ENCODE measurements around the gene COL19A1.

Gene COL19A1

DNA sequence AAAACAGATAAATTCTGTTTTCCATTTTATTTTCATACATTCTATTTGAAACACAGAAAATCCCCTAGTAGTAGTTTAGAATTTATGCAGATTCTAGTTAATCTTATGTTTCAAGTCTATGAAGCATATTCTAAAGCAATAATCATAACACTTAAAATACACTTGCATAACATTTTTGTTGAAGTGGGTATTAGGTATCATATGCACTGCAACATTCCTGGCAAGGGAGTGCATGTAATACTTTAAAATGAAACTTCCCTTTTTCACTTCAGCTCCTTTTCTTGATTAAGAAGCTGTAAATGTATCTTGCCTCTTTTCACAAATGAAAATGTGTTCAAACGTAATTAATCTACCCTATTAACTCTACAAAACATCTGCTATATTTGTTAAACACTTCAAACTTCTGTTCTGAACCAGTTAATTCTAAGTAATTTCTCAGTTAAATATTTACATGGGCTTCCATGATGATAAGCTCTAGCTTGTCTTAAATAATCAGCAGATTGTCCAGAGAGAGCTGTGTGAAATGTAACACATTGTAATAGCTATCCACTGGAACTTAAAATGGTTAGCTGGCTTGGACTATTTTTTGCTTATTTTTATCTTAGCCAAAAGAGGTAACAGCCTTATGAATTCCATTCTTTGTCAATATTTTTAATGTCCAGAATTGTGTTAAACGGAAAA is 192.8 kb downstream of the COL19A1 start:
- DNase-seq (ENCODE audit: low read depth), result no peak

DNA sequence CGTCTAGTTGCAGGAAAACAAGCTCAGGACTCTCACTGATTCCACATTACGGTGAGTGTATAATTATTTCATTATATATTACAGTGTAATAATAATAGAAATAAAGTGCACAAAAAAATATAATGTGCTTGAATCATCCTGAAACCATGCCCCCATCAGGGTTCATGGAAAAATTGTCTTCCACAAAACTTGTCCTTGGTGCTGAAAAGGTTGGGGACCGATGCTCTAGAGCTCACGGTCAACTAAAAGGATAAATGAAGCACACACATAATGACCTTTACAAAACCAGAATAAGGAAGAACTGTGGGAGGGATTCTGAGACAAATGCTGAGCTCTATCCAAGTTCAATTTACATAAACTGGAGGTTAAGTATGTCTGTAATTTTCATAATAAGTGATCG is 194.3 kb downstream of the COL19A1 start:
- no peak for DNase-seq (ENCODE audit: low read depth)

DNA sequence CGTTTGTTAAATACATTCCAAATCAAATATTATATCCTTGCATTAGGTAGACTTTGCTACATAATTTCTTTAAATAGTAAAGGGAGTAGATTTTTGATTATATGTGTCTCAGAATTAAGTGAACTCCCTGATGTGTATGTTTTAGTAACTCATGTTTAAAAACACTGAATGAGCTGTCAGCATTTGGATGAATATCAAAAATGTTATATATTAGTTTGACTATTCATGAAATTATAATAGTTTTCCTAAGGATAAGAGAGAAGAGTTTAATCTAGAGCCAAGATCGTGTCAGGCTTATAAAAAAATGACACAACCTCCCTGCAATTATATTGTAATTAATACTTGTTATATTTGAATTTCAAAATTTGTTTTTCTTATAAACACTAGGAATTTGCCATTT is 195.2 kb downstream of the COL19A1 start:
- no peak for DNase-seq (ENCODE audit: low read depth)

DNA sequence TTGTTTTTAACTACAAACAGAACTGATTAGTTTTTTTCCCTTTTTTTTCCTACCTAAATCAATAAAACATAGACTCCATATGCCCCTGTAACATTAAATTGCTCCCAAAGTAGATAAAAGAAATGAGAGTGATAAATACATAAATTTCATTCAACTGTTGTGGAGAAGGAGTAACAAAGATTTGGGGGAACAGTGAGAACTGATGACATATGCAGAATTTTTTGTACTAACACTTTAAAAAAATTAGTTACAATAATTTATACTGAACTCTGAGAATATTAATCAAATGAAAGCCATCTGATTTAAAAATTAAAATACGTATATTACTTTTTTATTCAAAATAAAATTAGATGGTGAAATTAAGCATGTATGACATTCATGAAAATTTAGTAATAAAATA is 195.7 kb downstream of the COL19A1 start:
- DNase-seq (ENCODE audit: low read depth), result no peak

DNA sequence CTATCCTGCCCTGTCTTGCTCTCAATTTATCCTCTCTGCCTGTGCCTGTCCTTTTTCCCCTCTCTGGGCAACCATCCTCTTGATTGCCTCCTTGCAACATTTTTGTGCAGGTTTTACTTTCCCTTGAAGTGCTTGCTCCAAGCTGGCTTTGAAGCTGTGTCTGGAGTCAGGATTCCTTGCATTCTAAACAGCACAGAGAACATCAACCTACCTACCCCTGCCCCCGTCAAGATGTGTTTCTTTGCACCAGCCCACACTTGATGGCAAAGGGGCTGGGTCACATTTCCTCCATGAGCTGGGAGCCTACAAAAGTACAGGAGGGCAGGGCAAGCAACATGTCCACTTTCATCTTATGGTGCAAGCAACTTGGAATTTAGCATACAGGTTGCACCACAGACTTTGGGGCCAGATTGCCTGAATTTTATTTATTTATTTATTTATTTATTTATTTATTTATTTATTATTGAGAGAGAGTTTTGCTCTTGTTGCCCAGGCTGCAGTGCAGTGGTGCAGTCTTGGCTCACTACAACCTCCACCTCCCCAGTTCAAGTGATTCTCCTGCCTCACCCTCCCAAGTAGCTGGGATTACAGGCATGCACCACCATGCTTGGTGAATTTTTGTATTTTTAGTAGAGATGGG is 206.3 kb downstream of the COL19A1 start:
- DNase-seq (ENCODE audit: low read depth), result no peak

DNA sequence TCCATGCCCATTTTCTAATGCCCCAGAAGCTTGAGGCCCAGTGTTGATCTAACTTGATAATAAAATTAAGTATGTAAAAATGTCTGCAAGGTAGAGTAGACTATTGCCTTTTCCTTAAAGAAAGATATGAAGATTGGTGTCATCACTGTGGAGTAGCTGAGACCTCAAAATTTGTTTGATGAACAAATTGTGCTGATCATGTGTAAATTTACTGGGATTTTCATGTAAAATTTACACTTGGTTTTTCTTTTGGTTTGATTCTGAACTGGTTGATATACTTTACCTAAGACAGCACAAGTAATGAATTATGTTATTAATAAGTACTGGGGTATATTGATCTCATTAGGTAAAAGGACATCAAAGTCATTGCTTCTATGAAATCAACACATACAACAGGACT is 207.3 kb downstream of the COL19A1 start:
- no peak for DNase-seq (ENCODE audit: low read depth)

DNA sequence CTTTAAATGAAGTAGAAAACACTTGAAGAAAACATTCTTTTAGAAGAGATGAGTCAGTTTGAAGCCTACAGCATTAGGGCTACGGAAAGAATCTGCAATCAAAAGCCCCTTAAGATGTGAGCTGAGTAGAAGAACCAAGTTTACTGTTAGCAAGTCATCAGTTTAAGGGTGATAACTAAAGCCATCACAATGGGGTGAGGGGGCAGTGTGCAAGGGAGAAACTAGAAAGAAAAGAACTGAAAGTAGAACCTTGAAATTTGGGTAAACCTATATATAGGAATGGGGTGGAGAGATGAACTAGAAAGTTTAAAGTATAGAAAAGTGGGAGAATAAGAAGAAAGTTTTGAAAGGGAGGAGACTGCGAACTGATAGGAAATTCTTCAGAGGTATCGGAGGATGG is 212.9 kb downstream of the COL19A1 start:
- no peak for DNase-seq (ENCODE audit: low read depth)

DNA sequence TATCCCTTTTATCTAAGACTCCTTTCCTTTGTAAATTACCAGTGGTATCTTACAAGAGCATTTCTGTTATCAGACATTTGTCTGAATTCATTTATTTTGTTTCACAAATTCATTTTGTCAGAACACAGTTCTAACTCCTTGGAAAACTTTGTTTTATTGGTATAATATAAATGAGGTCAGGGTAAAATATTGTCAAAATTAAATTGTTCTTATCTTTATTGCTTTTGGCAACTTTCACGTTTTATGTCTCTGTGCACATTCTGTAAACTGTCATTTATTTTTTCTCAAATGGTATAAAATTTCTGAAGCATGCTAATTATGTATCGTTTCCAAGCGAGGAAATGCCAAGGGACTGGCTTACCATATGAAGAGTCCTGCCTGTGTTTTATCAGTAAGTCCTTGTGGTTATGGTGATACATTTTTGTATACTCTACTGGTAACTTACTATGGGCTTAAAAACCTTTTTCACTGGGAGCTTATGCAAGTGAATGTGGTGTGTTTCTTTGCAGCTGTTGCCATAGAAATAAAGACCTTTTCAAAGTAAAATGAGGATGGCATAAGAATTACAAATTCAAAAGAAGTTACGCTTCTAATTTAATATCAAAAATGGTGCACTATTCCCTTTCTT is 214.2 kb downstream of the COL19A1 start:
- DNase-seq (ENCODE audit: low read depth), result no peak

DNA sequence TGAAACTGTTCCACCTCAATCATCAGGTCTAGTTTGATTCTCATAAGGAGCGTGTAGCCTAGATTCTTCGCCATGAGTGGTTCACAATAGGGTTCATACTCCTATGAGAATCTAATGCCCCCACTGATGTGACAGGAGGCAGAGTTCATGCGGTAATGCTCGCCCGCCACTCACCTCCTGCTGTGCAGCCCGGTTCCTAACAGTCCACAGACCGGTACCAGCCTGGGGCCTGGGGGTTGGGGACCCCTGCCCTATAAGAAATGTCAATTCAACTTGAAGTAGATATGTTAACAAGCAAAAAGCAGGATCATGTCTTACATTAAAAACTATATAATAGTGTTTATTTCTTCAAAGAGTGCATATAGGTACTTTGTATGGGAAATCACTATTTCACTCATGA is 216.5 kb downstream of the COL19A1 start:
- DNase-seq (ENCODE audit: low read depth), result no peak

DNA sequence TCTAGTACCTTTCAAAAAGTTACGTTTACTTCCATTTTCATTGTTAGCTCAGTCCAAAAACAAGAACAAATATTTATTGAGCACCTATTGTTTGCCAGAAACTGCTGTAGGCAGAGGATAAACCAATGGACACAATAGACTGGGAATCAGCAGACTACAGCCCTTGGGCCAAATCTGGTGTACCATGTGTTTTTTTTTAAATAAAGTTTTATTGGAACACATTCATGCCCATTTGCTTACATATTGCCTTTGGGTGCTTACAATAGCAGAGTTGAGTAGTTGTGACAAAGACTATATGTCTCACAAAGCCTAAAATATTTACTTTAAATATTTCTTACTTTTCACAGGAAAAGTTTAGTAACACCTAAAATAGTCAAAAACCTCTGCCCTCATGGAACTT is 220.4 kb downstream of the COL19A1 start:
- DNase-seq (ENCODE audit: low read depth), result no peak

DNA sequence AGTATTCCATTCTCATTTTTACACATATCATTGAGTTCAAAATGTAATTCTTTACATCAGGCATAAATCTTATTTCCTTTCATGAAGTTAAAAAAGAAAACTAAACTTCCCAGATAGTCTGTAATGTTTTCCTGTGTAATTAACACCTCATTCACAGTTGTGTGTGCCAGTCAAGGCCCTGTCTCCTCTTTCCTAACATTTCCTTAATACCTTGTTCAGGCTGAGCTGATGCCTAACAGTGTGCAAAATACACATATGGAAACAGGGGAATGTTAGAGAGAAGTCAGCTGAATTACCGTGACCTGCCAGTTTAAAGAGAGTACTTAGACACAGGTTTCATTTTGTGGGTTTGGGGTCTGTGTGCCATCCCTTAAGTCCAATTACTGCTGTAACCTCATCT is 227.8 kb downstream of the COL19A1 start:
- DNase-seq (ENCODE audit: low read depth), result no peak

DNA sequence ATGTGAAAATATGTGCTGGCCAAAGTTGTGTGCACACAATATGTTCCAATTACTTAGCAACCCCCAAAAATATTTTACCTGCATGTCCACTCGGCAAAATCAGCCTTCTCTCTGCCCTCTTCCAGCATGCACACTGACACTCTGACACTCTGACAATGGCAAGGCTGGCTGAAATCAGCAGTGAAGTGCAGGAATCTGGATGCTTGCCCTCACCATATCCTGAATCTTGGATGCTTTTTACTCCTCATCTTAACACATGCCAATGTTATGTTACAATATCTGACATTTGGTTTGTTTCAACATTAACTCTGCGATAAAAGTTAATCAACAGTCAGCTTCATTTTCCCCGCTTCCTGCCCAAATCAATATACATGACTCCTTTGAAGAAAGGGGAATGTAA is 233.4 kb downstream of the COL19A1 start:
- DNase-seq (ENCODE audit: low read depth), result no peak

DNA sequence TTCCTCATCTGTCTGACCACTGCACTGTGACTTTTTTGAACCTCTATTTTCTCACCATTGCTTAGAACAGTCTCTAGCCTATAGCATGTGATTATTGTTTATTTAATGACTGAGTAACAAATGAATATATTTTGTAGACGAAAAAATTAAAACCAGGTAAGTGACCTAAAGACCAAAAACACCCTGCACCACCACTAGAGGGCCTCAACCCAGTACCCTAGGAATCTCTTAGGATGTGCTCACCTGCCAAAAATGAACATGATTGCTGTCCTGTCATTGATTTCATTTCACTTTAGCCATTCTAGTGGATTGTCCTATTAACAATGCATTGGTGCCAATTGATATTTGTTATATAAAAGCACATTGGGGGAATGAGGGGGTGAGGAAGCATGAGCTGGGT is 237.4 kb downstream of the COL19A1 start:
- no peak for DNase-seq (ENCODE audit: low read depth)

DNA sequence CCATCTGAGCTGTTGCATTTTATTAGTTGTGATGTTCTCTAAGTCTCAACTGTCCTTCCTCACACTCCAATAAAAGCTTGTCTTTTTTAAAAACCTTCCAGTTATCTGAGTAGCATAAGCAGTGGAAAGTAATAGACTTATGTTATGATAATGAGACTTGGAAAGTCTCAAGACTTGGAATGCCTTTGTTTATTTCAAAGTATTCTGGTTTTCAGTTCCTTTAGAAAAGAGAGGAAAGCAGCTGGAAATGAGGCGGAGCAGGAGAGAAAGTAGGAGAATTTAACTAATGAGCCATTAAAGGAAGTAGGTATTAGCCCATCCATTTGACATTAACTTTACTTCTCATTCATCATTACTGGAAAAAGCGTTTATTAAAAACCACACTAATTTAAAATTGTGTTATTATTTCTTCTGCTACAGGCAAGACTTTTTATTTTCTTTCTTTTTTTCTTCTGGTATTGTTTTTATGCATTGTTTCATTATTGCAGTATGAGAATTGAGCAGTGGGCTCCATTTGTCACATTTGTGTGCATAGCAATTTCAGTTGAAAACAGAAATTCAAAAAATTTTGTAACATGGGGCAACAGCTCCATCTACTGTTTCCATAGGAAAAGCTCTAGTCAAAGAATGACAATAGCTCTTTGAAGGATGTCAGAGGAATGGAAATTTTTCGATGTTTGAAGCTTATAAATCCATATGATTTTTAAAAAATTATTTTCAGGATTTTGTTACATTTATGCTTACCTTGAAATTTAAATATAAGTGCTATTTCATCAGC is 241.7 kb downstream of the COL19A1 start:
- DNase-seq (ENCODE audit: low read depth), result no peak

DNA sequence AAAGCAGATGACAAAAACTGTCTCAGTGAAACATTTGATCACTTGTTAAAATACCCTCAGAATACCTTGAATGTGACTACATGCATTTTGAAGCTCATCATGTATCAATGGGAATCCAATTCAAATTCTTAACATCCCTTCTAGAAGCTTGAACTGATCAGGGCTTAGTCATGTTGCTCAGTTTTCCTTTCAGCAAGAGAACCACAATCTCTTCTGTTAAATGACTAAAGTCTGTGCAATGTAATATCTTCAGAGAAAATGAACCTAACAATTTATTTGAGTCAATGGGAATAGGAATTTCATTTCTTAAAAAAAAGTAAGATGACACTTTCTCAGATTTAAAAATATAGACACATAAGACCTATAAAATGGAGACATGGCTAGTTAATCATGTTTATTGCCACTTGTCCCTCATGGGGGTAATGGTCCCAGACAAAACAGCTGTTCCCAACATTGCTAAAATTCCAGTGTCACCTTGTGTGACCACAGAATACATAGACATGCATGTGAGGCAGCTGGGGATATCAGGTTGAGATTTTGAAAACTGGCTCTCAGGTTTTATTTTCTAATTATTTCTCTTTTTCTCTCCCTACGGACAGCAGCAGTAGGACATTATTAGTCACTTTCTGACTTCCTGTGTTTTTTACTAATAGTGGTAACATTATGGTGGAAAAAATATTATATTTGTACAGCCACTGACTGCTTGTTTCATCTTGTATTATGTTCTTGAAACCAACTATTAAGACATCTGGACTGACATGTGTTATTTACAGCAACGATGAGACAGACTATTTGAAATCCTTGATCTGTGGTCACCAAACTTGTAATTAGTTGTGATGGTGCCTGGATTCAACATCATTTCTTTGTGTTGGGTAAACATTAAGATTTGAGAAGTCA is 244.0 kb downstream of the COL19A1 start:
- DNase-seq (ENCODE audit: low read depth), result no peak

DNA sequence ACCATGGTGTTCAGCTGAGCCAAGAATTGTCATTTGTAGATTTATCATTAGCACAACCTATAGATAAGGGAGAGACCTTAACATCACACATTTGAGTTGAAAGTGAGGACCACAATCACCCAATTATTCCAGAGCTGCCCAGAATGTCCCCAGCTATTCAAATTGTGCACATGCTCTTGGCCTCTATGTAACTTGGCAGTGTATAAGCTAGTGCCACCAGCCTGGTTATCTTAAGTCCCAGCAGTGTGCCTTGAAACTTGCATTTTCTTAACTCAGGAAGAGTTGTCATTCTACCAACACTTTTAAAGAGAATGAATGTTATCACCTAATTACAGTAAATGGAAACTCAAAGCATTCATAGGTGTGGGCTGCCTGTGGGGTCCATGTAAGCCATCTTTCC is 245.4 kb downstream of the COL19A1 start:
- no peak for DNase-seq (ENCODE audit: low read depth)

DNA sequence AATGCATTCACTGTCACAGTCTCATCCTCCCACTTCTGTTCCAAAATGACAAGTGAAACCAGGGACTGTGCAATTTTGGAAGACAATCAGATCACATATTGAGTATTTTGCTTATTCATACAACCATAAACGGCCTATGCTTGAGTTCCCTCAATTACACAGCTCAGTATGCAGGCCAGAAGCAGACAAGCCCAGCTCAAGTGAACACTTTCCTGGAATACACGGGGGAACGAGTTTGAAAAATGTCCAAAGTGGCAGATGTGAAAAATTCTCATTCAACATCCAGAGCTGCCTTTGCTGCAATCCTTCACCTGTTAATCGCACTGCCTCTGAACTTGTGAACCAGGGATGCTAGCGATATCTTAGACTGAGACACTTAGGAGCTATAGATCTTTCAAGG is 246.4 kb downstream of the COL19A1 start:
- DNase-seq (ENCODE audit: low read depth), result no peak

DNA sequence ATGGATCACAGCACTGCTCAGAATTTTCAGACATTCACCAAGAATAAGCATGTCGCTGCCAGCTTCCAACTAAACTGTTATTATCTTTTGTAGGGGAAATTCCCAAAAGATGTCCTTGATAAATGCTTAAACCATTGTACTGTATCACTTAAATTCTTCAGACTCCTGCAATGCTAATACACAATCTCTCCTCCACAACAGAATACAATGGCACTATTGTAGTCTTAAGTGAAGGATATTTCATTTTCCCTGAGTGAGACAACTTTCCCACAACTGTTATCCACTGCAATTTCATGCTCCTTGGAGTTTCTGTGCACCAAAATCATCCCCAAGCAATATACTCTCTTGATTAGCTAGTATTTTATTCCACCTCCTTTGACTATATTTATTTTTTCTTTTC is 246.8 kb downstream of the COL19A1 start:
- no peak for DNase-seq (ENCODE audit: low read depth)

DNA sequence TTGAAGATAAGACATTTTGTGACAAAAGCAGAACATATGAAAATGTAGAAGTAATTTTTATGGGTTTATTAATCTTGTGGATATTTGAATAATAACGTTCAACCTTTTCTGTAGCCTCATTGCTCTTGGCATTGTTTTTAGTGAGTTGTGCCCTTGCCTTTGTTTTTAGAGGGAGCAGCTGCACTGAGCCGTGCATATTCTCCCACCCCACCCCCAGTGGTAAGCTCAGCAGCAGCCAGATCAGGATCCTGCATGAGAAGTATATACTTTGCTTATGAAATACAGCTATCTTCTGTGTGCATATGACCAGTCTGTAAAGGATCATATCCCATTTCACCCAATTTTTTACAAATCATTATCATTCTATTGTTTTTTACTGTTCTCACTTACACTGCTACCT is 252.3 kb downstream of the COL19A1 start:
- no peak for DNase-seq (ENCODE audit: low read depth)

DNA sequence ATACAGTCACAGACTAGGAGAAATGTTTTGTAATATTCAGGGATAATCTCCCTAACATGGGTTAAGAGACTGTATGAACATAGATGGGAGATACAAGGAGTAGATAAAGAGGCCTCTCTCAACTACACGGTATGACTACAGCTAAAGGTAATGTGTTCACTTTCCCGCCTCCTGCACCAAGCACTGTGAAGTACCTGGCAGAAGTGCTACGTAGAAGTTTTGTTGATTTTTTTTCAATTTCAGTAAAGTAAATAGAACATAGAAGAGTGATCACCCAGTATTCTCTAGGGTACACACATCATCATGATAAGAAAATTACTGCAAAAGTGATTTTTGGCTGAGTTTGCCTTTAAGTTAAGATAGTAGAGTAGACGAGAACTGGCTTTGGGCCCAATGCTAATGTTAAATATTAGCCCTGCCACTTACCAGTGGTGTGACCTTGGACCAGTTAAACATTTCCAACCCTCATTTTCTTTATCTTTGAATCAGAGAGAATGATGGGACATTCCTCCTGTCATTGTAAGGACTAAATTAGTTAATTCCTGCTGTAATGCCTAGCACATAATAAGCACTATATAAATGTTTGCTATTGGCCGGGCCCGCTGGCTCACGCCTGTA is 253.0 kb downstream of the COL19A1 start:
- no peak for DNase-seq (ENCODE audit: low read depth)

DNA sequence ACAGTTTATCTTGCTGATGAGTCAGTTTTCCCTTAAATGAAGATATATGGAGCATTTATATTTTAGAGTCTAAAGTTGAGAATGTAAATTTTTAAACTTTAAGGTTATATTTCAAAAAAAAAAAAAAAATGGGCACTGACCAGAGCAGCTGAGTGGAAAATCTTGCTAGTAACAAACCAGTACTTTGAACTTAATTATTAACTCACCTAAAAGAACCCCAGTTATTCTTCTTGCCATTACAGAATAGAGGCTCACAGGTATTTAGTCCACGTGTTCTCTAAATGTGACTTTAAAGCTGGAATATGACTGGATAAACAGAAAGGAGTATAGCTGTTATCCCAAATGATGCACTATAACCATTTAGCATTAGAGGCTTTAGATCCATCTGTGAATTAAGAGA is 258.1 kb downstream of the COL19A1 start:
- DNase-seq (ENCODE audit: low read depth), result no peak
